Stimulated activated effector memory CD8-positive, alpha-beta T cell treated with anti-CD3 and anti-CD28 coated beads, Interleukin-12 subunit alpha, Interleukin-12 subunit beta, amount 100 ng/mL, for 72 hours (primary cell): ENCODE data around the gene RPN2.

Experiments used
- ATAC-seq: fragments of 150-1000 bp; cut with Tn5 transposase; 2 replicates; pipeline ENCODE4 v1.10.0; 2021
- DNase-seq, 2 donors: peaks; one replicate each; pipeline ENCODE4 v3.0.0; 2021 to 2022; ENCODE audit warnings: low spot score in 2 of 2
- H3K27ac Mint-ChIP-seq: one replicate; pipeline ENCODE4 v1.8.0; 2022; ENCODE audit warnings: mild to moderate bottlenecking, mixed read lengths
- H3K36me3 Mint-ChIP-seq: one replicate; pipeline ENCODE4 v1.8.0; 2022; ENCODE audit warnings: mild to moderate bottlenecking, mixed read lengths
- H3K4me1 Mint-ChIP-seq: one replicate; pipeline ENCODE4 v1.8.0; 2022; ENCODE audit warnings: mixed read lengths
- H3K4me3 Mint-ChIP-seq: one replicate; pipeline ENCODE4 v1.8.0; 2022; ENCODE audit warnings: mild to moderate bottlenecking, mixed read lengths
- H3K9me3 Mint-ChIP-seq: one replicate; pipeline ENCODE4 v1.8.0; 2022; ENCODE audit warnings: mixed read lengths

RPN2 gene

DNA sequence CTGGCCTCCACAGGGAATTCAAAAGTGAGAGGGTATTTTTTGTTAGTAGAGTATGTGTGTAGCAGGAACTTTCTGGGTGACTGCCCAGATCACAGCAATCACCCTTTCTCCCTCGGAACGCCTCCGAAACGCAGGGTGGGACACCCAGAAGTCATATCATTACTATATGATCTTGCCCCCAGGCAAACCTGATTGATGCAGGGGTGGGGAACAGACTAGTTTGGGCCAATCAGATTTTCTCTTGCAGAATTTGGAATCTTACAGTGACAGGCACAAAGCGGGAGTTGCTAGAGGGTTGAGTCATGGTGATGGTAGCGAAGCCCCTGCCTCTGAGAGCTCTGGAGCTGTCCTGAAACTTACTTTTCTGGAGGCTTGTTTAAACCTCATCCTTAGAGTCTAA lies 16.5 kb upstream of the RPN2 start:
- Mint-ChIP-seq H3K9me3 (no peaks in the 10 kb centered on the region), H3K36me3 (no peaks in the 10 kb centered on the region), H3K27ac (no peak overlapping the region), H3K4me3 (no peak overlapping the region), H3K4me1 (no peaks in the 10 kb centered on the region)
- no peak for DNase-seq
- no peak for ATAC-seq

DNA sequence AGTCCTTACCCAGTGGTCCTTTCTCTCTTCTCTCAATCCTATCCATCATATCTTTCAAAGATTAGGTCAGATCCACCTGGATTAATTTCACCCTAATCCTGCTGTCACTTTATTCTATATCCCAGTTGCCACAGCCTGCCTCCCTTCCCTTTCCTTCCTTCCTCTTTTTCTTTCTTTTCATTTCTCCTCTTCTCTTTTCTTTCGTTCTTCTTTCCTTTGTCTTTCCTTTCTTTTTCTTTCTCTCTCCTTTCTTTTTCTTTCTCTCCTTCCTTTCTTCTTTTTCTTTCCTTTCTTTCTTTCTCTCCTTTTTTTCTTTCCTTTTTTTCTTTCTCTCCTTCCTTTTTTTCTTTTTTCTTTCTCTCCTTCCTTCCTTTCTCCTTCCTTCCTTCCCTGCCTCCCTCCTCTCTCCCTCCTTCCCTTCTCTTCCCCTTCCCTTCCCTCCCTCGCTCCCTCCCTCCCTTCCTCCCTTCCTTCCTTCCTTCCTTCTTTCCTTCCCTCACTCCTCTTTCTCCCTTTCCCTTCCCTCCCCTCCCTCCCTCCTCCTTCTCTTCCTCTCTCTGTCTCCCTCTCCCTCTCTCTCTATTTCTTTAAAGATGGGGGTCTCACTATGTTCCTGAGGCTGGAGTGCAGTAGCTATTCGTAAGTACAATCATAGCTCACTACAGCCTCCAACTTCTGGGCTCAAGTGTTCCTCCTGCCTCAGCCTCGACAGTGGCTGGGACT lies 15.1 kb upstream of the RPN2 start:
- H3K27ac Mint-ChIP-seq = no peak overlapping the region
- no peaks in the 10 kb centered on the region for H3K36me3 Mint-ChIP-seq
- no peak overlapping the region for H3K4me3 Mint-ChIP-seq
- no peaks in the 10 kb centered on the region for H3K9me3 Mint-ChIP-seq
- no peak for DNase-seq
- H3K4me1 Mint-ChIP-seq = no peaks in the 10 kb centered on the region
- ATAC-seq = no peak

DNA sequence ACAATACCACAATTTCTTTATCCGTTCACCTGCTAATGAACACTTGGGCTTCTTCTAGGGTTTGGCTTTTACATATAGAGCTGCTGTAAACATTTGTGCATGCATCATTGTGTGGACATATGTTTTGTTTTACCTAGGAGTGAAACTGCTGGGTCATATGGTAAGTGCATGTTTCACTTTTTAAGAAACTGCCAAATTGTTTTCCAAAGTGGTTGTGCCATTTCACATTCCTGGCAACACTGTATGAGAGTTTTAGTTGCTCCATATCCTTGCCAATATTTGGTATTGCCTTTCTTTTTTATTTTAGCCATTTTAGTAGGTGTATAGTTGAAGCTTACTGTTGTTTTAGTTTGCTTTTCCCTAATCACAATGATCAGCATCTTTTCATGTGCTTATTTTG lies 14.1 kb upstream of the RPN2 start:
- no peak overlapping the region for H3K4me3 Mint-ChIP-seq
- no peak overlapping the region for H3K27ac Mint-ChIP-seq
- no peaks in the 10 kb centered on the region for H3K9me3 Mint-ChIP-seq
- H3K4me1 Mint-ChIP-seq = no peaks in the 10 kb centered on the region
- no peak for DNase-seq
- ATAC-seq = no peak
- H3K36me3 Mint-ChIP-seq = no peaks in the 10 kb centered on the region

DNA sequence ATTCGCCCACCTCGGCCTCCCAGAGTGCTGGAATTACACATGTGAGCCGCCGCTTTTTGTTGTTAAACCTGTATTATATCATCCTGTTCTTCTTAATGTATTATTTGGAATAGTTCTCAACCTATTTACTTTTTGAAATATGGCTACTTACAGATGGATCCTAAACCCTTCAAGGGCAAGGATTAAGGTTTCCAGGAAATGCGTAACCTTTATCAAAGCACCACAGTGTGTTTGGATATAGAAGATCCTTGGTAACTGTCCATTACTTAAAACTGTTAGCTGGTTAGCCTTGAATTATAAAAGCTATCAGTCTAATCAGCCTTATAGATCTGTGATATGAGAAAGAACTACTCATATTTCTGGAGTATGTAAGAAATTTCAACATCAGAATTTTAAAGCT lies 12.3 kb upstream of the RPN2 start:
- Mint-ChIP-seq H3K27ac (no peak overlapping the region), H3K4me3 (no peak overlapping the region), H3K36me3 (no peaks in the 10 kb centered on the region), H3K4me1 (no peaks in the 10 kb centered on the region), H3K9me3 (no peaks in the 10 kb centered on the region)
- no peak for DNase-seq
- ATAC-seq = no peak

DNA sequence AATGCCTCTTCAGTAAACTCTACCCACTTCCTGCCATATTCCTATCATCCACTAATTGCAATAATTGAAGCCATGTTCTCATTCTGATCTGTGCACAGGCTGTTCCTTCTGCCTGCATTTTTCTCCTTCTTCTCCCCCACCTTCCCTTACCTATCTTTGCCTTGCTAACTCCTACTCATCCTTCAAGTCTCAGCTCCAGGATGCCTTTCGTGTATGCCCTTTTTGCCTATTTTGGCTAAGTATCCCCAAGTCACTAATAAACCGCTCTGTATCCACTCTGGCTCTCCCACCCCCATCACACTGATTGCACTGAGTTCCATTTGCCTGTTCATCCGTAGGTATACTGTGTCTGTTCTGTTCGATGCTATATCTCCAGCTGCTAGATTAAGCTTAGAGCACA lies 6.3 kb upstream of the RPN2 start:
- no peaks in the 10 kb centered on the region for H3K36me3 Mint-ChIP-seq
- peaks cover under 1% of the 10 kb centered on the region for H3K4me1 Mint-ChIP-seq
- DNase-seq = no peak
- no peaks in the 10 kb centered on the region for H3K9me3 Mint-ChIP-seq
- no peak overlapping the region for H3K27ac Mint-ChIP-seq
- no peak for ATAC-seq
- H3K4me3 Mint-ChIP-seq = no peak overlapping the region

DNA sequence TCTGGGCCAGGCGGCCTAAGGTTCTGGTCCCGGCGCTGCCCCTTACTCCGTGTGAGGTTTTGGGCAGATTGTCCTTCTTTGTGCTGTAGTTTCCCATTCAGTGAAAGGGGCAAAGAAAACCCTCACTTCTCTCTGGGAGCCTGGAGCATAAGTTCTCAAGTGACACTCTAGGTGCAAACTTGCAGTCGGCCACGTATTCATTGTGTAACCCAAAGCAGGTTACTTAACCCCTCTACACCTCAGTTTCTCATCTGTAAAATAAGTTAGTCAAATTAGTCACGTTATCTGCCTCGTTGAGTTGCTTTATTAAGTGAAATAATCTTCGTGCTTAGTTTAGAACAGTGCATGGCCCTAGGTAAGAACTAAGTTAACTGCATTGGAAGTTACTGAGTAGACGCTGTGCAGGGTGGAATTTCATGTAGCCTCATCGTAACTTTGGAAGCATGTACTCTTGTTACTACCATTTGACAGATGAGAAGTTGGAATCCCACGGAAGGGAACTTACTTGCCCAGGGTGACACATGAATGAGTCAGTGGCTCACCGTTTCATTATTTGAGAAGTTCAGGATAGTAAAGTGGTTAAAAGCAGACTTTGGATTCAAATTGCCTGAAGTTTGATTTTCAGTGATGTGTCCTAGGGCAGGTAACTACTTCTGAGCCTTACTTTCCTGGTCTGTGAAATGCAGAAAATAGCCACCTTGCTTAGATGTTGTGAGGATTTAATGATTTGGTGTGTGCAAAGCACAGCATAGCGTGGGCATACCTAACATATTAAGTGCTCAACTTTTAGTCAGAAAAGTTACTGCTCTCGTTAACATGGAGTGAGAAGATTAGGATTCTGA lies 774 bp downstream of the RPN2 start:
- peaks cover 62% of the 10 kb centered on the region for H3K36me3 Mint-ChIP-seq
- peak; percentile 2 for ATAC-seq
- peak overlapping the region; percentile 91 for H3K4me3 Mint-ChIP-seq
- DNase-seq = no peak
- peaks cover 51% of the 10 kb centered on the region for H3K4me1 Mint-ChIP-seq
- H3K27ac Mint-ChIP-seq = peak overlapping the region; percentile 98
- H3K9me3 Mint-ChIP-seq = no peaks in the 10 kb centered on the region

DNA sequence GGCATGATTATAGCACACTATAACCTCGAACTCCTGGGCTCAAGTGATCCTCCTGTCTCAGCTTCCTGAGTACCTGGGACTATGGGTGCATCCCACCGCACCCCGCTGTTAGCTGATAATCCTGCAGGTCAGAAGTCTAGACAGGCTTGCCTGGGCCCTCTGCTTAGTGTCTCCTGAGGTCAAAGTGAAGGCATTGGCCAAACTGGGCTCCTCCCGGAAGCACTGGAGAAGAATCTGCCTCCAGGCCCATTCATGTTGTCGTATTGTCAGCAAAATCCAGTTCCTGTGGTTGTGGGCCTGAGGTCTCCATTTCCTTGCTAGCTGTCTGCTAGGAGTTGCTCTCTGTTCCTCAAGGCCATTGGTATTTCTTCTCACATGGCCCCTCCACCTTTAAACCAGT lies 6.6 kb downstream of the RPN2 start:
- Mint-ChIP-seq H3K9me3 (no peaks in the 10 kb centered on the region), H3K27ac (peak overlapping the region; percentile 48), H3K4me1 (peaks cover 72% of the 10 kb centered on the region), H3K36me3 (peaks cover 100% of the 10 kb centered on the region), H3K4me3 (no peak overlapping the region)
- ATAC-seq (no peak), DNase-seq (no peak)

DNA sequence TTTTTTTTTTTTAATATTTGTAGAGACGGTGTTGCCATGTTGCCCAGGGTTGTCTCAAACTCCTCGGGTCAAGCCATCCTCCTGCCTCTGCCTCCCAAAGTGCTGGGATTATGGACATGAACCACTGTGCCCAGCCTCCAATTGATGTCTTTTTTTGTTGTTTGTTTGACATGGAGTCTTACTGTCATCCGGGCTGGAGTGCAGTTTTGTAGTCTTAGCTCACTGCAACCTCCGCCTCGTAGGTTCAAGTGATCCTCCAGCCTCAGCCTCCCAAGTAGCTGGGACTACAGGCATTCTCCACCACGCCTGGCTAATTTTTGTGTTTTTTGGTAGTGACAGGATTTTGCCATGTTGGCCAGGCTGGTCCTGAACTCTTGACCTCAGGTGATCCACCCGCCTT lies 9.7 kb downstream of the RPN2 start:
- no peak overlapping the region for H3K27ac Mint-ChIP-seq
- peaks cover 93% of the 10 kb centered on the region for H3K36me3 Mint-ChIP-seq
- peaks cover 72% of the 10 kb centered on the region for H3K4me1 Mint-ChIP-seq

DNA sequence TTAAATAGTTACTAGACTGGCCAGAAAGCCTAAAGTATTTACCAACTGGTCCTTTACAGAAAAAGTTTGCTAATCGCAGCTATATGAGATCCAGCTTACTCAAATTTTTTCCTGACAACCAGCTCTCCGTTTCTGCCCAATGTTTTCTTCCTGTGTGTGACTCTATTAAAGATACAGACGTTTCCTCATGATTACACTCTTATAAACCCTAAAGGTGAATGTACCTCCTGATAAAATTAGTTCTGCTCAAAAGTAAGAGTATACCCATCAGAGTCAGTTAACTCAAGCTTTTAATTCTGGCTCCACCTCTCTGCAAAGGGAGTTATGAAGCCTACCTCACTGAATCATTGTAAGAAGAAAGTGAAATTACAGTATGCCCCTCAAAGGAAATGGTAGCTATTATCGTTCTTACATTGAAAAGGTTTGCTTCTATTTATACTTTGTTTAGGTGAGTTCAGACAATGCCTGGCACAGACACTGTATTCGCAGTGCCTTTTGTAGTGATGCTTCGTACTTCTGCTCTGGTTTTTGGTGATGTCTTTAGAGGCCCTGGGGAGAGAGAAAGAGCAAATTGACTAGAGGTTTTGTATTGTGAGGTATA lies 10.4 kb downstream of the RPN2 start:
- Mint-ChIP-seq H3K27ac (peak overlapping the region; percentile 23), H3K4me3 (peak overlapping the region; percentile 4), H3K4me1 (peaks cover 72% of the 10 kb centered on the region), H3K36me3 (peaks cover 88% of the 10 kb centered on the region), H3K9me3 (no peaks in the 10 kb centered on the region)
- ATAC-seq (peak; percentile 64), DNase-seq (no peak)

More for the DNA sequence above, 9.7 kb downstream of the RPN2 start:
- DNase-seq (no peak), ATAC-seq (no peak)
- Mint-ChIP-seq H3K9me3 (no peaks in the 10 kb centered on the region), H3K4me3 (no peak overlapping the region)

DNA sequence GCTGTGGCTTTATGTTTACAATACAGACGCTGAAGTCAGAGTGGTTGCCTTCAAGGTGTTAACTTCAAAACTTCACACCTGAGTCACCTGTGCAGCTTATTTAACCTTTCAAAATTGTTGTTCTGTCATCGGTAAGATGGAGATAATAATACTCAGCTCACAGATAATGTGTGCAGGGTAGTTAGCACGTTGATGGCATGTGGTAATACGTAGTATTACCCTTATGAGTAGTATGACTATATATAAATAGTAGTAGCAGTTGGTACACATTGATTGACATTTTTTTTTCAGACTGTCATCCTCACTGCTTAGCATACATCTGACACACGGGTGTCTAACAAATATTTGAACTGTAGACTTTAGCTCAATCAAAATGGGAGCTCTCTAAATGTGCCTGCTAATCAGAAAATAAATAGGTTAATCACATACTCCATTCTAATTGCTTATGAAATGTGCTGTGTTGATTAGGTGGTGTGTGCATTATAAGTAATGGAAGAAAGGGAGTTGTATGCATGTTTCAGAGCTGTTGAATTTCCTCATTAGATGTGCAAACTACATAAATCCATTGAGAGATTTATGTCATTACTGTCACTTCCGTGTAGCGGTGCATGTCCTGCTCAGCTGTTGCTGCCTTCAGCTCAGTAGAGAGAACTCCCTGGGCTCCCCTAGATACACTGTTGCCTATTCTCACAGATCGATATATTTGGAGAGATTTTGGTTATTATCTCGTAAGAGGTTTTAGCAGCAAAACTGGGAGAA lies 11.4 kb downstream of the RPN2 start:
- ATAC-seq (peak; percentile 61), DNase-seq (no peak)
- Mint-ChIP-seq H3K9me3 (no peaks in the 10 kb centered on the region), H3K4me1 (peaks cover 78% of the 10 kb centered on the region), H3K27ac (peak overlapping the region; percentile 23), H3K4me3 (peak overlapping the region; percentile 4), H3K36me3 (peaks cover 80% of the 10 kb centered on the region)

DNA sequence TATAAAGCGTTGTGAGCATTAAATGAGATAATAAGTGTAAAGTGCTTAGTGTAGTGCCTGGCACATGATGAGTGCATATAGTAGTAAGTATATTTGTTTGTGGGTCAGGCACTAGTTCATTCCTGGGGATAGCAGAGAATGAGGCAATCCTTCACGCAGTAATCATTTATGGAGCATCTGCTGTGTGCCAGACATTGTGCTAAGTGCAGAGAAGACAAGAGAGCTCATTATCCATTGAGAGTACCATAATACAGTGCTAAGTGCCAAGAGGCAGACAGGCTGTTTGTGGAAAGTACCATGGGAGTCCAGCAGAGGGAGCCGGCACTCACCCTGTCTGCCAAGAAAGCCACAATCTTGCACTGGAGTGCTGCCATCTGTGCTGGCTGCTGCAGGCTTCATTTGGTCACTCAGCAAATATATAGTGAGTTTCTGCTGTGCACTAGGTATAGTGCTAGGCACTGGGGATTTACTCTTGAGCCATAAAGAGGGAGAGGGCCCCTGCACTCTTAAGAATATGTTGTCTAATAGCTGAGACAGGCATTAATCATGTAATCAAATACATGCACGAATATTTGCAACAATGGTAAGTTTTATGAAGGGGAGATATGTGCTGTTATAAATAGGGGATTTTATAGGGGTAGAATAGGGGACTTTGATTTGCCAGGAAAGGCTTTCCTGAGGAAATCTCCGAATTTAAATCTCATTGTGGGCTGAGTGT lies 13.2 kb downstream of the RPN2 start:
- Mint-ChIP-seq H3K4me3 (no peak overlapping the region), H3K4me1 (peaks cover 79% of the 10 kb centered on the region), H3K9me3 (no peaks in the 10 kb centered on the region), H3K36me3 (peaks cover 79% of the 10 kb centered on the region), H3K27ac (peak overlapping the region; percentile 65)
- DNase-seq = peak; percentile 52 to 83
- ATAC-seq = peak; percentile 81

DNA sequence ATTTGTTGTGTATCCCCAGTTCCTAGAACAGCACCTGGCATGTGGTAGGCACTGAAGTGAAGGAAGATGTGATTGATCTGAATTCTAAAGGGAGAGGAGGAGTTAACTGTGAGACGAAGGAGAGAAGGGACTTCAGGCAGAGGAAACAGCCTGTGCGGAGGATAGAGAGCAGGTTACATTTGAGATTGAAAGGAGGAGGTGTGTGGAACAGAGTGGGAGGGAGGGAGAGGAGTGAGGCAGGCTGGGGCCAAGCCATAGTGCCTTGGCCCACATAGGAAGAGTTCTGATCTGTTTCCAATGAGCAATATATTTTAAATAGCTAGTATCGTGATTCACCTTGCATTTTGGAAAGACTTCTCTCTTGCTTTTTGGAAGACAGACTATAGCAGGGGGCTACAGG lies 14.1 kb downstream of the RPN2 start:
- no peak for ATAC-seq
- H3K27ac Mint-ChIP-seq = peak overlapping the region; percentile 24
- peaks cover 77% of the 10 kb centered on the region for H3K4me1 Mint-ChIP-seq
- no peak overlapping the region for H3K4me3 Mint-ChIP-seq
- peaks cover 79% of the 10 kb centered on the region for H3K36me3 Mint-ChIP-seq
- H3K9me3 Mint-ChIP-seq = no peaks in the 10 kb centered on the region
- DNase-seq = no peak

DNA sequence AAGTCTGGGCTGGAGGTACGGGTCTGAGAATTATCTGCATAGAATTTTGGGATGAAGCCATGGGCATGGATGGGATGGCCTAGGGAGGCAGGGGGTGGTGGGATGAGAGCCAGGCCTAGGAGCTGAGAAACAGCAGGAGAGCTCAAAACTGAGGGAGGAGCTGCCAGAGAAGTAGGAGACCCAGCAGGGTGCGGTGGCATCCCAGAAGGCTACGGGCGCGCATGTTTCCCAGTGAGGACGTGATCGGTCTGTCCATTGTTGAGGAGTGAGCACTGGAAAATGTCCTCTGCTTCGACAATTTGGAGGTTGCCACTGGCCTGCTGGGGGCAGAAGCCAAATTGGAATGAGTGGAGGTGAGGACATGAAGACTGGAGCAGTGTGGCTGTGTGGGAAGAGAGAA lies 14.7 kb downstream of the RPN2 start:
- ATAC-seq = no peak

DNA sequence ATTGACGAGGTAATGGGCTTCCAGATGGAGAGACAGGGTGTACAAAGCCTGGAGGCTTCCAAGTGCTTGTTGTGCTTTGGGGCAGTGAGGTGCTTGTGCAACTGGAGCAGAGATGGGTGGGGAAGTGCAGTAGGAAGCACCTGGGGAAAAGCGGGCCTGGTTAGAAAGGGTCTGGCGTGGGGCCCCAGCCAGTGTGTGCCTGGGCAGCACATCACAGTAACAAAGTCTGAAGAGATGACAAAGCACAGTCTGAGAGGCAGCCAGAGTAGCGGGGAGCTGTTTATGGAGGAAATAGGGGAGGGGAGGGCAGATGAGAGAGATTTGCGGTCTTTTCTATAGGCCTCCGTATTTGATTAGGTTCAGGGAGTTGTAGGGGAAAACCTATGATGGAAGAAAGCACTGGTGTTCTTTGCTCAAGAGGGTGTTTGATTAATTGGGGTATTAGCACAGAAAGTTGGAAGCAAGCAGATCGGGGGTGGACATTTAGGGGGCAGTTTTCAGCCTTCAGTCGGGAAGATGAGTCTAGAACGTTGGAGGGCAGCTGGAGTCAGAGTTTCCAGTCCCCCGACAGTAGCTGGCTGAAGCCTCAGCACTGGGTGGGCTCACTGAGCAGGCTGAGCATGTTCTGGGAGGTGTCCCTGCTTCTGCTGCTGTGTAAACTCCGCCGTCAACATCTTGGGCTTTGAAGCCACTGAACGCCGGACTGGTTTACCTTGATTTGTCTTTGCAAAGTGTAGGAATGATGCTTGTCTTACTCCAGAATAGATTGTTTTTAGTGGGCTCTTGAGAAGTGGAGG lies 15.7 kb downstream of the RPN2 start:
- no peak for DNase-seq
- no peaks in the 10 kb centered on the region for H3K9me3 Mint-ChIP-seq
- H3K4me1 Mint-ChIP-seq = peaks cover 66% of the 10 kb centered on the region
- ATAC-seq = no peak
- peak overlapping the region; percentile 24 for H3K27ac Mint-ChIP-seq
- no peak overlapping the region for H3K4me3 Mint-ChIP-seq
- H3K36me3 Mint-ChIP-seq = peaks cover 79% of the 10 kb centered on the region

More for the DNA sequence above, 14.7 kb downstream of the RPN2 start:
- DNase-seq = no peak
- Mint-ChIP-seq H3K27ac (peak overlapping the region; percentile 24), H3K4me3 (no peak overlapping the region), H3K4me1 (peaks cover 76% of the 10 kb centered on the region), H3K36me3 (peaks cover 79% of the 10 kb centered on the region), H3K9me3 (no peaks in the 10 kb centered on the region)
